Myocyte (in vitro differentiated cells): ENCODE measurements around the gene CCDC57. TPM values are rescaled to one million over a fixed set of nuclear protein-coding genes. Genes with fewer than 3 reads are reported as not detected.
"Not testable (repeated sequence)": the region's sequence is repeated elsewhere in the genome, so short reads cannot be mapped to it uniquely, and the experiment has no call there.

Experiments used
- DNase-seq: peaks from one replicate; pipeline ENCODE4 v3.0.0-alpha.2; 2012; ENCODE audit warnings: low read depth
- total RNA-seq: library from RNA; depleted of rRNA; stranded (reverse); fragments of >200 nt; gene quantifications from 2 replicates; pipeline ENCODE4 v1.2.3, GENCODE V29; 2014

CCDC57 gene
- total RNA-seq, 1 donor from 2014 or later: 11.3 TPM

DNA sequence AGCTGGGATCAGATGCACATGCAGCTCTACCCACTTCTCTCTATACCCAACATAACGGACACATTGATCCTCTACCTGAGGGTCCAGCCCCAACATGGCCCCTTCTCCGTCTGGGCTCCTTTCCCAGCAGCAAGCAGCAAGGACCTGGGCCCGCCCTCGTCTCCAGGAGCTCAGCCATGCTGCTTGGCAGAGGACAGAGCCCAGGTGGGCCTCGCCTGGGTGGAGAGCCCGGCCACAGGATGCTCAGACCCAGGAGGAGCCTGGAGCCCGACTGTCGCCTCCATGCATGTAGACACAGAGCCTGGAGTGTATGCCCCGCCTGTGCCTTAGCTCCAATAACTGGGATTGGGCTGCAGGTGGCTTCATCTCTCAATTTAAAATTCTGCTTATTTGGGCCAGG is 57.0 kb downstream of the CCDC57 start:
- no peak for DNase-seq

- DNase-seq: no peak
Measured at GRCh38 chr17:82154881-82155331, 57.7 kb downstream of the CCDC57 start.

- DNase-seq: peak; percentile 70
Measured at GRCh38 chr17:82153745-82154375, 58.8 kb downstream of the CCDC57 start.

DNA sequence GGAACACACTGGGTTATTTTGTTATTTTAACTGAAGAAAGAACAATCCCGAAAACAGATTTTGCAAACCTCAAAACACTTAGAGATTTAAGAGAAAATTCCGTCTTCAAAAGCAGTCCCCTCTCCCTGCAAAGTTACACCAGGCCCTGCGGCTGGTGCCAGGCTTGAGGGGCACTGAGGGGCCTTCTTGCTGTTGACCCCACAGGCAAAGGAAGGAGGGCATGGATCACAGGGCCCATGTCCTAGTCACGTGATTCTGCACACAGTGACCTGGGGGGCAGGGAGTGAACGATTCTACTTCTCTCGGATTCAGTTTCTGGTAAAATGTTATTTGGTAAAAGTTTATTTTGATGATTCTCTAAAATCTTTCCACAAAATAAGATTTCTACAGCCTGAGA is 59.3 kb downstream of the CCDC57 start:
- DNase-seq: no peak

GRCh38 chr17:82152556-82153294 is 59.9 kb downstream of the CCDC57 start:
- DNase-seq: no peak

DNA sequence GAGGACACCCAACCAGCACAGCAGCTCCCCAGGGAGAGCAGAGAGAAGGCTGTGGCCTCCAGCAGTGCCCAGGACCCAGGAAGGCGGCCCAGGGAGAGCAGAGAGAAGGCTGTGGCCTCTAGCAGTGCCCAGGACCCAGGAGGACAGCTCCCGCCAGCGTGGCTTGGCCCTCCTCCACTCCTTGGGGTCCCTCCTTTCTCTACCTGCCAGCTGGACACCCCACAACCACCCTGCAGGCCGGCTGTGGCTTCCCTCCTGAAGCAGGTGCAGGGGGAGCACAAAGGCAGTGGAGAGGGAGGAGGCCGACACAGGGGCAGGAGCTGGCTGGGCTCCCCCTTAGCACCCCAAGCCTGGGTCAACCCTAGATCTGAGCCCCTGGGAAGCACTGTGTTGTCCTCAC is 60.5 kb downstream of the CCDC57 start:
- no peak for DNase-seq

DNA sequence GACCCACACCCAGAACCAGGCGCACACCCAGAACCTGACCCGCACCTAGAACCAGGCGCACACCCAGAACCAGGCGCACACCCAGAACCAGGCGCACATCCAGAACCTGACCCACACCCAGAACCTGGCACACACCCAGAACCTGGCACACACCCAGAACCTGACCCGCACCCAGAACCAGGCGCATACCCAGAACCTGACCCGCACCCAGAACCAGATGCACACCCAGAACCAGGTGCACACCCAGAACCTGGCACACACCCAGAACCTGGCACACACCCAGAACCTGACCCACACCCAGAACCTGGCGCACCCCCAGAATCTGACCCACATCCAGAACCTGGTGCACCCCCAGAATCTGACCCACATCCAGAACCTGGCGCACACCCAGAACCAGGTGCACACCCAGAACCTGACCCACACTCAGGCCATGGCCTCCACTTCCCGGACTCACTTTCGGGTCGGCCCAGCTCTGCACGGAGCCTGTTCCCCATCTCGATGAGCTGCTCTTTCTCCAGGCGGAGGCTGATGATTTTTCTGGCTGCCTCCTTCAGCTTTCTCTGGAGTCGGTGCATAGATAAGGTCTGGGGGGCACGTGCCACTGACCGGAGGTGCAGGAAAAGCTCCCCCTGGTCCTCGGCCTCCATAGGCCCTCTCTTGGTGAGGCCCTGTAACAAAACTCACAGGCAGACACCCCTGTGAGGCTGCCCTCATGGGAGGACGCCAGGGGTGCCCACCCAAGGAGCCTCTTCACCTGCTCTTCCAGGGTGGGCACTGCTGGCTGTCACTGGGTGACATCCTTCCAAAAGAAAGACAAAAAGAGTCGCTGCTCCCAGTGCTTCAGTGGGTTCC is 61.3 kb downstream of the CCDC57 start:
- no peak for DNase-seq

GRCh38 chr17:82149401-82150099 is 63.1 kb downstream of the CCDC57 start:
- DNase-seq: no peak

- no peak for DNase-seq
Measured at GRCh38 chr17:82148997-82149396, 63.6 kb downstream of the CCDC57 start.

GRCh38 chr17:82148011-82148410 is 64.6 kb downstream of the CCDC57 start:
- no peak for DNase-seq

DNA sequence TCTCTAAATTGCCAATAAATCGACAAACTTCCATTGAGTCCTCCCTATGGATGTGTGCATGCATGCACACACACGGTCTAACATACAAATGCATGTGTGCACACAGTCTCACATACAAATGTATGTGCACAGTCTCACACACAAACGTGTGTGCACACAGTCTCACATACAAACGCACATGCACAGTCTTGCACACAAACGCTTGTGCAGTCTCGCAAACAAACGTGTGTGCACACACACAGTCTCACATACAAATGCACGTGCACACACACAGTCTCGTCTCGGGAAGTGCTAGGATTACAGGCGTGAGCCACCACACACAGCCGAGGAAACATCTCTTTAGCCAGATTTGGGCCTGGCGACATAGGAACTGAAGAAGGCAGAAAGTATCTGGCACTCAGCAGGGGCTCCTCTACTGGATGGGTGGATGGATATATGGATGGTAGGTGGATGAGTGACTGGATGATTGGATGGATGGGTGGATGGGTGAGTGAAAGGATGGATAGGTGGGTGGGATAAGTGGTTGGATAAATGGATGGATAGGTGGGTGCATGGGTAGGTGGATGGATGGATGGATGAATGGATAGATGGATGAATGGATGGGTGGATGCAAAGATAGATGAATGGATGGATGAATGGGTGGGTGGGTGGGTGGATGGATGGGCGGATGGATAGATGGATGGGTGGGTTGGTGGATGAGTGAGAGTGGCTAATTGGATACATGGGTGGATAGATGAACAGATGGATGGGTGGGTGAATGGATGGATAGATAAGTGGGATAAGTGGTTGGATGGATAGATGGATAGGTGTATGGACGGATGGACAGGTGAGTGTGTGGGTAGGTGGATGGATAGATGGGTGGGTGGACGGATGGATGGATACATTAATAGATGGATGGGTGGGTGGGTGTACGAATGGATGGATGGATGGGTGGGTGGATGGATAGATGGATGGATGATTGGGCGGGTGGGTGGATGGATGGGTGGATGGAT is 65.7 kb downstream of the CCDC57 start:
- no peak for DNase-seq

GRCh38 chr17:82145550-82146155 is 67.0 kb downstream of the CCDC57 start:
- DNase-seq: no peak

DNA sequence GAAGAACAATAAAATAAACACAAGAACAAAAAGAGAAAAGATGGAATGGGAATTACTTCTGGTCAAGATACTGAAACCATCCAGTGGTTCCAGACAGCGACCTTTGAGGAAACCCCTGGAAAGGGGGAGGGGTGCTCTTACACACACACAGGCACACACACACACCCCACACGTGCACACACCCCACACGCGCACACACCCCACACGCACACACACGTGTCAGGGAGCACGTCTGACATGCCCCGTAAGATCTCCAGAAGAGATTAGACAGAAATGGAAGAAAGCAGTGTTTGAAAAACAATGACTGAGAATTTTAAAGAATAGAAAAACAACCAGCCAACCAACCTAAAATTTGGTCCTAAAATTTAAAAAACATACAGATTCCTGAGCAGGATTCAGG is 69.3 kb downstream of the CCDC57 start:
- DNase-seq: no peak

DNA sequence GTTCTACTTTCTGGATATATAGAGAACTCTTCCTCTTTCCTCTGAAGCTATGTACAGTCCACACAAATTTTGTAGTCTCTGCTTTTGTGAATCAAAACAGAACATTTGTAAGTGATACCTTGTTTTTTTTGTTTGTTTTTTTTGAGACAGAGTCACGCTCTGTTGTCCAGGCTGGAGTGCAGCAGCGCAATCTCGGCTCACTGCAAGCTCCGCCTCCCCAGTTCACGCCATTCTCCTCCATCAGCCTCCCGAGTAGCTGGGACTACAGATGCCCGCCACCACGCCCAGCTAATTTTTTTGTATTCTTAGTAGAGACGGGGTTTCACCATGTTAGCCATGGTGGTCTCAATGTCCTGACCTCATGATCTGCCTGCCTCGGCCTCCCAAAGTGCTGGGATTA is 72.7 kb downstream of the CCDC57 start:
- not testable (repeated sequence) for DNase-seq

- no peak for DNase-seq
Measured at GRCh38 chr17:82138511-82138992, 74.1 kb downstream of the CCDC57 start.

DNA sequence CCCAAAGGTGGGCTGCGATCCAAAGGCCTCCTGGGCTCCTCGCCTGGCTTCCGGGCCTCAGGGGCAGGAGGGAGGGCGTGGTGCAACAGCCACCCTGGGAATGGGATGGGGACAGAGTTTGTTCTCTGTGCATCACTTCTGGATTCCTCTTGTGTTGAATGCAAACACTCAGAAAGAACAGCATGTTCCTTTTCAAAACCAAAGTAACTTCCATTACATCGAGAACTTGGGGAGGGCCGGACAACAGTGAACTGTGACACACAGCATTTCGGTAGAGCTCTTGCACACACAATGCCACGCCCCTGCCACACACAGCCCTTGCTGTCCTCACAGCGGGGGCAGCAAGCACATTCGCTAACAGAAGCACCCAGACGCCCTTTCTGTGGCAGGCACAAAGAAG is 78.5 kb downstream of the CCDC57 start:
- no peak for DNase-seq

DNA sequence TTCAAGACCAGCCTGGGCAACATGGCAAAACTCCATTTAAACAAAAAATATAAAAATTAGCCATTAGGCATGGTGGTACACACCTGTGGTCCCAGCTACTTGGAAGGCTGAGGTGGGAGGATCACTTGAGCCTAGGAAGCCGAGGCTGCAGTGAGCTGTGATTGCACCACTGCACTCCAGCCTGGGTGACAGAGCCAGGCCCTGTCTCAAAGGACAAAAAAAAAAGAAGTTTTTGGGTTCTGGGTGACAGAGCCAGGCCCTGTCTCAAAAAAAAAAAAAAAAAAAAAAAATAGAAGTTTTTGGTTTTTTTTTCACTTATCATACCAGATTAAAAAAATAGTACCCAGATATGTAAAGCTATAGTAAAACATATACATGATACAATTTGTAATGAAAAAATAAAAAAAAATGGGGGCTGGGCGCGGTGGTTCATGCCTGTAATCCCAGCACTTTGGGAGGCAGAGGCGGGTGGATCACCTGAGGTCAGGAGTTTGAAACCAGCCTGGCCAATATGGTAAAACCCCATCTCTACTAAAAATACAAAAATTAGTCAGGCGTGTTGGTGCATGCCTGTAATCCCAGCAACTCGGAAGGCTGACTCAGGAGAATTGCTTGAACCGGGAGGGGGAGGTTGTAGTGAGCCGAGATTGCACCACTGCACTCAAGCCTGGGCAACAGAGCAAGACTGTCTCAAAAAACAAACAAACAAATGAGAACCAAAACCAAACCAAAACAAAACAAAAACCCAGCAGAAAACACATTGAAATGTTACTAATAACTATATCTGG is 79.3 kb downstream of the CCDC57 start:
- peak; percentile 56 for DNase-seq

DNA sequence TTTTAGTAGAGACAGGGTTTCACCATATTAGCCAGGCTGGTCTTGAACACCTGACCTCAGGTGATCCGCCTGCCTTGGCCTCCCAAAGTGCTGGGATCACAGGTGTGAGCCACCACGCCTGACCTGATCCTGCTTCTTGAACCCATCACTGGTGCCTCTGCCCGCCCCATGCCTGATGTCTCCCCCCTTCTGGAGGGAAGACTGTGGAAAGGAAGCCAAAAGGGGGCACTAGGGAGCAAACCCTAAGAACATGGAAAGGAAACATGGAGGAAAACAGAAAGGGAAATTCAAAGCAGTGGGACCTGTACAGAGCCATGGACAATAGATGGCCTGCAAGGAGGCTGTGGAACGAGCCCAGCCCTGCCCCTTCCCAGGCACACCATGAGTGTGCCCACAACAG is 83.5 kb downstream of the CCDC57 start:
- no peak for DNase-seq

DNA sequence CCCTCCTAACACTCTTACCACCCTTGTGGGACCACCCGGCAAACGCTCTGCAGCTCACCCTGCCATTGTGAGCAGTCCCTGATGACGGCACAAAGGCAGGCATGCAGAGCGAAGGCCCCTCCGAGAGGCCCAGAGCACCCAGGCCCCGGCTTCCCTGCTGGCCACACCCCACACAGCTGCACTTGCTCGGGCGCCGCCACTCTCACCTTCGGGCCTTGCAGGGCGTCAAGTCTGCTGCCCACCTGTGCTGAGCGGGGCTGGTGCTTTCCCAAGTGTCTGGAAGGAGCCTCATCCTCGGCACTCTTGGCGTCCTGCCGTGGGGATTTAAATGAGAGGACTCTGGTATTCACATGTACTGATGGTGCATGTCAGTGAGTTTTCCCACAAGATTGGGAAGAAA is 84.4 kb downstream of the CCDC57 start:
- DNase-seq: no peak
